HG02798 (cell line): ENCODE results near the gene GARIN3.
A peak's percentile ranks its signal among the peaks of the same experiment; 100 is the strongest.

Source experiments
- ATAC-seq: cut with Tn5 transposase; IDR thresholded peaks from one replicate; pipeline ENCODE4 v1.9.1; 2021; ENCODE audit warnings: mild to moderate bottlenecking; ENCODE audit not compliant: unreplicated experiment, poor library complexity

GARIN3 gene

DNA sequence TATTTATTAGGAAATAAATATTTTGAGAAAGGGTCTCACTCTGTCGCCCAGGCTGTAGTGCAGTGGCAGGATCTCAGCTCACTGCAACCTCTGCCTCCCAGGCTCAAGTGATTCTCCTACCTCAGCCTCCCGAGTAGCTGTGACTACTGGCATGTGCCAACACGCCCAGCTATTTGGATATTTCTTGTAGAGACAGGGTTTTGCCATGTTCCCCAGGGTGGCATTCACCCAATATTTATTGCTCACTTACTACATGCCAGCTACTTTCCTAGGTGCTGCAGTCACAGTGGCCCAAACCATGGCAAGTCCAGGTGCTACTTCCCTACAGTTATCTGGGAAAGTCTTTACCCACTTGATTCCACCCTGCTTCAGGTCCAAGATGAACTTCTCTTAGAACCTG, 15.1 kb downstream of the GARIN3 start:
- ATAC-seq, result no peak

DNA sequence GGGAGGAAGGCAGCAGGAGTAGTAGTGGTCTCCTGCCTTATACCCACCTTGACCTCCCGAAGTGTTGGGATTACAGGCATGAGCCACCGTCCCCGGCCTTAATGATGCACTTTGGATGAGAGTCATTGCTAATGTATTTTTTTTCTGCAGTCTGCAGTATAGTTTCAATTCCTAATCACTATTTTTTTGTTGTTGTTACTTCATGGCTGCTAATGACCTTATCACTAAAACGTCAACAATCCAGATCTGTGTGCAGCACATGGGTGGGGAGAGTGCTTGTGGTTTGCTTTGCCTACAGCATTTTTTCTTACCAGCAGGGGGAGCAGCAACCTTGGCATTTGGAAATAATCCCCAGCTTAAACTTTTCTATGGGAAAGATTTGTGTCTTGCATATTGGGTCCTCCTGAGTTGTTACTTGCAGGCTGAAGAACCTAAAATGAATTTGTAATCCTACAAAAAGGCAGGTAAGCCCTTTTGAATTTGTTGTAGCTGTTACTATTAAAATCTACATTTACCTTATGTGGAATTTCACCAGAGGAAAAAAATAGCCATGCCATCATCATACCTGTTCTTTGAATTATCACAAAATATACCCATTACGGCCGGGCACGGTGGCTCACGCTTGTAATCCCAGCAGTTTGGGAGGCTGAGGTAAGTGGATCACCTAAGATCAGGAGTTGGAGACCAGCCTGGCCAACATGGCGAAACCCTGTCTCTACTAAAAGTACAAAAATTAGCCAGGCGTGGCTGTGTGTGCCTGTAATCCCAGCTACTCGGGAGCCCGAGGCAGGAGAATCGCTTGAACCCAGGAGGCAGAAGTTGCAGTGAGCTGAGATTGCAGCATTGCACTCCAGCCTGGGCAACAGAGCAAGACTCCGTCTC, 17.1 kb downstream of the GARIN3 start:
- ATAC-seq, result peak; percentile 67

GRCh38 chr5:157143127-157143971, 22.7 kb downstream of the GARIN3 start:
- peak; percentile 39 for ATAC-seq

DNA sequence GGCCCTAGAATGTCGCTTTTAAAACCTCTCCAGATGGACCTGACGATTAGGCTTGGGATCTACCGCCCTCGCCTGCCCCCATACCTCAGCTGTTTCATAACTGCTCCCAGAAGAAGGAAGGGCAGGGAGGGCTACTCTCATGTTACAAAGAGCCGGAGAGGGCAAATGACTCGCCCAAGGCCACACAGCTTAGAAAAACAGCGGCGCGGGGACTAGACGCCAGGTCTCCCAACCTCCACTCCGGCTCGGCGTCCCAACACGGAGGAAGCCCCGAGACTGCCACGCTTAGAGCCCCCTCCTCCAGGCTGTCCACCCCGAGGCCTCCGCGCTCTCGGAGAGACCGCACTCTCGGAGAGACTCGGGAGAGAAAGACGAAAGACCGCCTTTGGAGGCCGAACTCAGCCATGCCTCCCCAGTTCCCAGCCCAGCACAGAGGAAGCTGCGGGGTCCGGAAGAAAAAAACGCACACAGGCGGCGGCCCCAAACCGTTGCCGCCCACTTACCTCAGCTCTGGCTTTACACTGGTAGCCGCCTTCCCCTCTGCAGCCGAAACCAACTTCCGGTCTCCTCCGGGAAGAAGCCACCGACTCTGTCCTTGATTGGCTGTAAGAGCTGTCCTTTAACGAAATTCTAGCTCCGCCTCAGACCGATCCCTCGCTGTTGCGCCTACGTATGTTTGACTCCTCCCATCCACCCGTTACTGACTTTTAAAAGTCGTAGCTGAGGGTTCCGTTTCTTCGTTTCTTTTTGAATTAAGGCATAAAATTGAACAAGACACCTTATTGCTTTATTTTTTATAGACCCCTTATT, 23.5 kb downstream of the GARIN3 start, which contains the start of gene MED7:
Gene MED7, minus strand, starts transcription at position 549 of the 810 bp plus-strand sequence. CDS start 3,434 bp downstream, outside the sequence.
- peak; percentile 100 for ATAC-seq

- no peak for ATAC-seq
Measured at GRCh38 chr5:157137691-157138090, 28.4 kb downstream of the GARIN3 start.

DNA sequence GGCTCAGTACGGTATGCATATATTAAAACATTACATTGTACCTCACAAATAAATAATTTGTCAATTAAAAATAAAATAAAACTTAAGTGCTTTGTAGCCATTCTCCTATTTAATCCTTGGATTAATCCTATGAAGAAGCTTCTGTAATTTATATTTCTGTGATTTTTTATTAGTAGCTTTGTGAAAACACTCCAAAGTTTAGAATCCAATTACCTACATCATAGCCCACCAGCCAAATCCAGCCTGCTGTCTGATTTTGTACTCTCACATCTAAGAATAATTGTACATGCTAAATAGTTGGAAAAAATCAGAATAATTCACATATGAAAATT, 33.8 kb downstream of the GARIN3 start:
- ATAC-seq, result no peak

DNA sequence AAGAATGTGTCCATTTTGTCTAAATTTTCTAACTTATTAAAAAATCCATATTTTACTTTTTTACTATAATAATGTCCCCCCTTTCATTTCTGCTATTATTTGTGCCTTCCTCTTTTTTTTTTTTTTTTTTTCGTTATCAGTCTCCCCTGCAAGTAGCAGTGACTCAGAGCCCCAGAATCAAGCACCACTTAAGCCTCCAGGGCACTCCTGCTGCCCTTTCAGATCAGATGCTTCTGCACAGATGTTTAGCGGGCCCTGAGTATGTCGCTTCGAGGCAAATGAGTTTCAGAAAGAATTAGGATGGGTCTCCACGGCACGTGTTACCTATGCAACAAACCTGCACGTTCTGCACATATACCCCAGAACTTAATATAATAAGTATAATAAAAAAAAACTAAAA, 35.1 kb downstream of the GARIN3 start:
- no peak for ATAC-seq

- ATAC-seq, result no peak
Measured at GRCh38 chr5:157121709-157122108, 44.4 kb downstream of the GARIN3 start.

- no peak for ATAC-seq
Measured at GRCh38 chr5:157120102-157120501, 46.0 kb downstream of the GARIN3 start.

DNA sequence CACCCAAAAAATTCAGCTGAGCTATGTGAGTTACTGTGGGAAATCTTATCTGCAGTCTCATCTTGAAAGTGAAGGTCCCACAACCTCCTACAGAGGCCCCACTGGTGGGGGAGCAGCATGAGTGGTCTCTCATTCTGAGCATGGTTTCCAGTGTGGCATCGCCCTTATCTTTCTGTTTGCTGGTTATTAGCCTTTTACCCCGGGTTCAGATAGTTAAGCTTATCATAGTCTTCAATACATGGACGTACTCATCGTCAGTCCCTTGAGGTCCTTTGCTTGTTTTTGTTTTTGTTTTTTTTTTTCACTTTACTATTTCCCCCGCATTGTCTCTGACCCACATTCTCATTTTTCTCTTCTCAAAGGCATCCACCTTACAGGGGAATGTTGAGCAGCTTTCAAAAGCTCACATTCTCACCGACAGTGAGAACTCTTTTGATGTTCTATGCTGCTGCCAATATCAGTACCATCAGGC, 49.5 kb downstream of the GARIN3 start:
- peak; percentile 80 for ATAC-seq

GRCh38 chr5:157115502-157115901, 50.6 kb downstream of the GARIN3 start:
- ATAC-seq, result no peak

DNA sequence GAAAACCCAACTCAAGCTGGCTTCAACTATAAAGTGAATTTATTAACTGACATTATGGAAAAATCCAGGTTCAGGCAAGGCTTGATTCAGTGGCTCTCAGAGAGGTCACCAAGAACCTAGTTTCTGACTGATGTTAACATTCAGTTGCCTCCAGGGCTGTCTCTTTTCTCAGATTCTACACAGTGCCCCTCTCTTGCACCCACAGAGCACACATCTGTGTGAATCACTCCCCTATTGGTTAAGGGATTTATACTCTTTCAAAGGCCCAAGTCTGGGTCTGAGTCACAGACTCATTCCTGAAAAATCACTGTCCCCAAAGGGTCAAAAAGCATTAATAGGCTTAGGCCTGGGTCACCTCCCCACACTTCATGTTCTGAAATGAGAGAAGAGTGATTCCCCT, 51.1 kb downstream of the GARIN3 start:
- no peak for ATAC-seq

DNA sequence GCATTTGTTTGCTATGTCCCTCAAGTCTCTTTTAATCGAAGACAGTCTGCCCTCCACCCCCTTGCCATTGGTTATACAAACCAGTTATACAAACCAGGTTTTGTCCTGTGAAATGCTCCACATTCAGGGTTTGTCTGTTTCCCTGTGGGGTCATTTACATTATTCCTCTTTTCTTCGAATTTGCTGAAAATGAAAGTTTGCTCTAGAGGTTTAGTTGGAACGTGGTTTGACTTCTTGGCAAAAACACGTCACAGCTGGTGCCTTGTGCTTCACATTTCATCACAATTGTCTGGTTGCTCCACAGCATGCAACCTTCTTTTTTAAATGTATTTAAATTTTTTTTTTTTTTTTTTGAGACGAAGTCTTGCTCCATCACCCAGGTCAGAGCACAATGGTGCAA, 53.1 kb downstream of the GARIN3 start:
- ATAC-seq, result no peak
